NCI-H748 treated with DMSO at 0.1 percent for 48 hours (cell line): Measurements from ENCODE around the gene HIRA.
A peak's percentile ranks its signal among the peaks of the same experiment; 100 is the strongest.
"Not testable (repeated sequence)": the region's sequence is repeated elsewhere in the genome, so short reads cannot be mapped to it uniquely, and the experiment has no call there.

Experiments
- DNase-seq: peaks from one replicate; lab custom pipeline; 2025; lab: John Stamatoyannopoulos, UW

HIRA gene

DNA sequence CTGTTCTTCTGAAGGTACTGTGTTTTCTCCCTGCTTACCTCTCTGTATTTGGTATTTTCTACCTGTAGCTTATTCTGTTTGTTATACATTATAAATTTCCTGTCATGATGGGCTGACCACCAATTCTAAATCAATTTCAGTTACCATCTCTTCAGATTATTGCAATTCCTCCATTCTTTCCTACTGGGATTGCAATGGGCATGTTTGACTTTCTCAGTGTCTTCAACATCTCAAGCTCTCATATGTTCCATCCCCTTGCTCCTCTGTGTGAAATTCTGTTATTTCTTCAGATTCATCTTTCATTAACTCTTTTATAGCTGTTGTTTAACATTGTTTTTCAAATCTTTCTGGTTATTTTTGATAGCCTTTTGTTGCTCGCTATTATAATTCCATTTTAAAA, 31.5 kb upstream of the HIRA start:
- DNase-seq, result no peak

DNA sequence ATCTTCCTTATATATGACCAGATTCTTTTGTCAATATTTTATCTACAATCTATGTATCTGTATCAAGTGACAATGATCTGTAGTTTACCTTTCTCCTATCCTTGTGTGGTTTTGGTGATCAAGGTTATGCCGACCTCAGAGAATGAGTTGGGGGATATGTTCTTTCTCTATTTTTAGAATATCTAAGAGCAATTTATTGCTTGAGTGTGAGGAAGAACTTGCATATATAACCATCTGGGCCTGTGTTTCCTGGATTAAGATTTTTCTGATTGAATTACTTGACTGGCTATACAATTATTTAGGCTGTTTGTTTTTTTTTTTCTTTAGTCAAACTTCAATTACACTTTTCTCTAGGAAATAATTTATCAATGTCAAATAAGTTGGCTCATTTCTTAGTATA, 30.0 kb upstream of the HIRA start:
- DNase-seq, result no peak

GRCh38 chr22:19460036-19460435, 28.5 kb upstream of the HIRA start:
- no peak for DNase-seq

- no peak for DNase-seq
These were observed 26.4 kb upstream of the HIRA start for GRCh38 chr22:19457828-19458428.

DNA sequence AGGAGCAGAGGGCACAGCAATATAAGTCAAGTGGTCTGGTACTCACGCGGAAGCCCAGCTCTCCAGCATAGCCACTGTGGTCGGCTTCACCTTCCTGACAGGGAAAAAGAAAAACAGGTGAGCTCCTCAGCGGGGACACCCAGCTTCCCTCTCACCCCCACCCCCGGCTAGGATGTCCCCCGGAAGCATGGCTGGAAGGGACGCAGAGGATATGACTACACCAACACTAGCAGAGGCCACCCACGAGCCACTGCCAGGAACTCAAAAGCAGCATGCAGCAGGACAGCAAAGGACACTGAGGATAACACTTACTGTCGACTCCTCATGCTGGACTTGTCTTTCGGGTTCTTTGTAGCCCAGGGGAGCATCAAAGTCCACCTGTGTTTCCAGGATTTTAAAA, 25.0 kb upstream of the HIRA start:
- DNase-seq, result no peak

- no peak for DNase-seq
These were observed 24.2 kb upstream of the HIRA start for GRCh38 chr22:19455585-19456370.

DNA sequence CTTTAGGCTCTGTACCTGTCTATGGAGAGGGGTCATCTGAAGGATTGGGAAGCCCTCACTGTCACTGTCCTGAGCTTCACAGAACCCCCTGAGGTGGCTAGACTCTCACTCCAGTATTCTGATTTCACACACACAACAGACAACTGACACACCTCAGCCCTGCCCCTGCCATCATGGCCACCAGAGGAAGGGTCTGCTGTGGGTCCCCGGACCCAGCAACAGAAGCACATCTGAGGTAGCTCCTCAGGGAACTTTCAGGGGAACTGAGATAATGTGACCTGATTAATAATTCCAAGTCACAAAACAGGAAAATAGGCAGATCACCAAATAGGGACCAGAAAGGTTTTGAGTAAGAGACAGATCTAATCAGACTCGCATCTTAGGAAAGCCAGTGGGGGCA, 23.5 kb upstream of the HIRA start:
- DNase-seq, result no peak

GRCh38 chr22:19454156-19454555, 22.6 kb upstream of the HIRA start:
- no peak for DNase-seq

- no peak for DNase-seq
These were observed 22.2 kb upstream of the HIRA start for GRCh38 chr22:19453718-19454117.

DNA sequence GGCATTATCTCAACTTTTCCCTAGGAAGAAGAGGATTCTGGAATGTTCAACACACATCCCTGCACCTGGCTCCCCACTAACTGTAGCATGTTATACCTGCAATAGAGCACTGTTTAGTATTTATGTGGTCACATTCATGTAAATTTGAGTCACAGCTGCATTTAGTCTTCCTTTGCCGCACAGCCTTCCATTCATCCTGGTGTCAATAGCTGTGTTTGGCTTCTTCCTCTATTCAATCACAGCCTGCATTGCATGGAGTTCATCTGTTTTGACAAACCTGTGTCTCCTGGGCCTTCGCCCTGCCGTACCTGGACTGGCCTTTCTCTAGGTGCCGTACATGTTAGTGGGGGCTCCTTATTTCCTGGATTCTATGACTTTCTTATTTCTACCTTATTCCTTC, 20.0 kb upstream of the HIRA start:
- no peak for DNase-seq

DNA sequence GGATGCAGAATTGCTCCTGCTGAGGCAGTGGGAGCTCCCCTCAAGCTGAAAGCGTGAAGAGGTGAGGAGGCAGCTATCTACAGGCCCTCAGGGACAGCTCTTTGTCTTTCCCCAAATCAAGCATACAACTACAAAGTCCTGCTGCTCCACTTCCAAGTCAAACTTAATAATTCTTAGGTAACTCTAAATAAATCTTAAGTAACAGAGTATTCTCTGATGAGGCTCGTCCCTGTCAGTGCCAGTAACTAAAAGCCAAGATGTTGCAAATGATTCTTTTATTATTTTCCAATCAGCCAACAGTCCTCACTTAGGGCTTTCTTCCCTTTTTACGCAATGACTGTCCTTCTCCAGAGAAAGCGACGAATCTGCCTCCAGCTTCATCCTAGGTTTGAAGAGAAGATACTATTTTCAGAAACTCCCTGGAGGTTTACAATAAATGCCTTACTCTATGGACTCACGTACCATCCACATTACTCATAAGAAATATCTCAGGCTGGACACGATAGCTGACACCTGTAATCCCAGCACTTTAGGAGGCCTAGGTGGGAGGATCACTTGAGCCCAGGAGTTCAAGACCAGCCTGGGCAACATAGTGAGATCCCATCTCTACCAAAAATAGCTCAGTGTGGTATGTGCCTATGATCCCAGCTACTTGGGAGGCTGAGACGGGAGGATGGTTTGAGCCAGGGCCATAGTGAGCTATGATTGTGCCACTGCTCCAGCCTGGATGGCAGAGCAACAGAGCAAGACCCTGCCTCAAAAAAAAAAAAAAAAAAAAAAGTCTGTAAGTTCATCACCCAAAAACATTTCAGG, 19.0 kb upstream of the HIRA start:
- no peak for DNase-seq

DNA sequence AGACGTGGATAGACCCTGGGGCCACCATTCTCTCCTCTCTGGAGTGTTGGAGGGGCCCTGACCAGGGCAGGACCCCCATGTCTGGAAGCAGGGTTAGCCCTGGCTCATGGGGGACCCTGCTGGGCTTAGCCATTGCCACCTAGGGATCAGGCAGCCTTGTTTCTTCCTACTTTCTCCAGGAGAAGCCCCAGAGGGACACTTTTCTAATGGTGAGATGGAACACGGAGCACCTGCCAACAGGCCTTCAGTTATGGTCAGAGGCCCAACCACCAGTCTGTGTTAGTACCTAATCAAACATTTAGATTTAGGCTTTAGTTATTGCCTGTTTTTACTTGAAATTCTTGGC, 17.9 kb upstream of the HIRA start:
- no peak for DNase-seq

DNA sequence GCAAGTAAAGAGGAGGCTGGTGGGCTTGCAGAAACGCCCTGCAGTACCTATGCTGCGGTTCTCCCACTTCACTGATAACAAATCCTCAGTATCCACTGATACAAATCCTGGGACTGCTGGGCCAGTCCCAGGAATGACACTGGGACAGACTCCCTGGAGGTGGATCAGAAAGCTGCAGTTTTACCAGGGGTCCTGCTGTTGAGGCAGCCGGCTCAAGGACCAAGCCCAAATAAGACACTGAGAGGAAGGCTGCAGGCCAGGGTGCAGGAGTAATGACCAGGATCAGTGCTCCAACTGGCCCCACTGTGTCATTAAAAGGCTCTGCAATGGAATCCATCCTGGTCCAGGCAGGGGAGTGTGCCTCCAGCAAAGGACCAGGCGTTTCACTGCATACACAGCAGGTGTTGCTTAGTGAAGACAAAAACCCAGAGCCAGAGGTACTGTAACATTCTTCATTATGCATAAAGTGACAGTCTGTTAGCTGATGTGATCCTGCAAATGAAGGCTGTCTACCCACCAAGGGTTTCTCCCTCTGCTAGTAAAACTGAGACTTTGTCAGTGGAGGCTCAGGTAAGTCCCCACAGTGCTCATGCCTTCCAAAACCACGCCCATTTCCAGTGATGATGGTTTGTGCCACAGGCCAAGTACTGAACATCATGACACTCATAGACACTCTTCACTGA, 17.3 kb upstream of the HIRA start:
- DNase-seq, result no peak

GRCh38 chr22:19448076-19448607, 16.6 kb upstream of the HIRA start:
- DNase-seq, result peak; percentile 39

DNA sequence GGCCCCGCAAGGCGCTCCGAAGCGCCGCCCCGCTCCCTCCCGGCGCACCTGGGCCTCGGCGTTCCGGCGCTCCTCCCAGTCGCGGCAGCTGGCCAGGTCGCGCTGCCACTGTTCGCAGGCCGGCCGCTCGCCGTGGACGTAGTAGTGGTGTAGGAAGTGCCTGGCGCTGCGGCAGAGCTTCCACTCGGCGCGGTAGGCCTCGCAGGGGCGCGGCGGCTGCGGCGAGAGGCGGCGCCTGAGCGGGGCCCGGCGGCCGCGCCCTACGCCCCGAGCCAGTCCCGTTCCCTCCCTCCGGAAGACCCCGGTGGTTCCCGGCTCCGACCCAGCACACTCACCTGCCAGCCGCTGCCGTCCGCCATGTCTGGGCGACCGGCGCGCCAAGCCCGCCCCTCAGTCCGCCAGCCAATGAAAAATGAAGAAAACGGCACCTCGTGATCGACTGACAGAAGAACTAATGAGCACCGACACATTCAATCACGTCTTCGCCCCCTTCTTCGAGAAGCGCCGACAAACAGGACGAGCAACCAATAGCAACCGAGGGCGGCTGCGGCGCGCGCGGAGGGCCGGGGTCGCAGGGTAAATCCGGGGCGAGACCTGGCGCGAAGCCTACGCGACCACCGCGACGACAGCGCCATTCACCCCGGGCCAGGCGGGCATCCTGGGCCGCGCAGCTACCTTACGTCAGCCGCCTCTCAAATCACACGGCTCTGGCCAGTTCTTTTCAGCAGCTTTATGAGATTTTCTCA, 16.0 kb upstream of the HIRA start, which contains the start of gene C22orf39:
Gene C22orf39, minus strand, starts transcription at position 382 of the 746 bp plus-strand sequence. Its CDS starts 23 bp downstream, at position 359.
- peak; percentile 91 for DNase-seq

GRCh38 chr22:19446603-19447329, 15.2 kb upstream of the HIRA start:
- no peak for DNase-seq

DNA sequence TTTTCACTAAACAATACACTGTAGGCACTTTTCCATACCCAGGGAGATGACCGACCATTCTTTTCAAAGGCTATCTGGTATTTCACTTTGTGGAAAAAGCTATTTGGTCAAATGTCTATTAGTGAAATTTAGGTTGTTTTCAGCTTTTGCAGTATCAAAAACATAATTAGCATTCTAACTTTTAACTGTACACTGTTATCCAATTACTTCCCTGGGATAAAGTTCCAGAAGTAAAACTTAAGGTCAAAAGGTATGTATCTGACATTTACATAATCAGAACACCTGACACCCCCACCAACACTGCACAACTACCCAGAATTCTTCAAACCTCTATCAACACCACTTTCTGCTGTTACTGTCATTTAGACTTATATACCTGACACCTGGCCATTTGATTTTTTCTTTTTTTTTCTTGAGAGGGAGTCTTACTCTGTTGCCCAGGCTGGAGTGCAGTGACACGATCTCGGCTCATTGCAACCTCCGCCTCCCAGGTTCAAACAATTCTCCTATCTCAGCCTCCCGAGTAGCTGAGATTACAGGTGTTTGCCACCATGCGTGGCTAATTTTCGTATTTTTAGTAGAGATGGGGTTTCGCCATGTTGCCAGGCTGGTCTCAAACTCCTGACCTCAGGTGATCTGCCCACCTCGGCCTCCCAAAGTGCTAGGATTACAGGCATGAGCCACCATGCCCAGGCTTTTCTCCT, 13.9 kb upstream of the HIRA start:
- DNase-seq, result not testable (repeated sequence)

- DNase-seq, result no peak
These were observed 12.1 kb upstream of the HIRA start for GRCh38 chr22:19443544-19444211.

DNA sequence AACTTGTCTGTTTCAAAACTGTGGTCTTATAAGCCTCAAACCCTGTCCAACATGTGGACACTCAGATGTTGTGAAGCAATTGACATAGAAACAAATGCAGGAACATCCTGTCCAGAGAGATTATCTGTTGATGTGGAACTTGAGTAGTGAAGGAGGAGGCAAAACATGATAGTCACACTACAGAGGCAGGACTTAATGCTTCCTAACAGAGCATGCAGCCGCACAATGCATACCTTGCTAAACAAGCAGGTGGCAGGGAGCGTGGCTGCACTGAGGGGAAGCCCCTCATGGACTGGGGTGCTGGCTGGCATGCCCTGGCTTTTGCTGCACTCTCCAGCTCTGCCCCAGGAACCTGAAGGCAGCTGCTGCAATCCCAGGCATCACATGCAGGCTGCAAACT, 10.6 kb upstream of the HIRA start:
- DNase-seq, result no peak
